Neuronal stem cell (in vitro differentiated cells): ENCODE data around the gene AP5Z1. TPM values are rescaled to one million over a fixed set of nuclear protein-coding genes. Genes with fewer than 3 reads are reported as not detected.

ENCODE experiments used
- DNase-seq: peaks from one replicate; pipeline ENCODE4 v3.0.0-alpha.2; 2013; ENCODE audit warnings: low spot score
- H2AFZ ChIP-seq: one replicate; pipeline ENCODE4 v1.6.1; 2013; ENCODE audit warnings: mild to moderate bottlenecking, low read length, inconsistent platforms
- H2AK5ac ChIP-seq: 2 replicates; pipeline ENCODE4 v1.6.1; 2013; ENCODE audit warnings: low read depth, mild to moderate bottlenecking, inconsistent platforms, low read length, moderate library complexity, mixed read lengths
- H2BK120ac ChIP-seq: 2 replicates; pipeline ENCODE4 v1.6.1; 2013; ENCODE audit warnings: low read depth, mild to moderate bottlenecking, inconsistent platforms, low read length, moderate library complexity, mixed read lengths
- H2BK12ac ChIP-seq: one replicate; pipeline ENCODE4 v1.6.1; 2013; ENCODE audit warnings: low read length, inconsistent platforms
- H2BK15ac ChIP-seq: 2 replicates; pipeline ENCODE4 v1.6.1; 2013; ENCODE audit warnings: mild to moderate bottlenecking, low read length, inconsistent platforms, mixed read lengths
- H2BK5ac ChIP-seq: one replicate; pipeline ENCODE4 v1.6.1; 2013; ENCODE audit warnings: inconsistent platforms, mild to moderate bottlenecking, low read length, moderate library complexity
- H3K14ac ChIP-seq: one replicate; pipeline ENCODE4 v1.6.1; 2013; ENCODE audit warnings: low read length, inconsistent platforms
- H3K18ac ChIP-seq: 2 replicates; pipeline ENCODE4 v1.6.1; 2013; ENCODE audit warnings: low read length, inconsistent platforms
- H3K23ac ChIP-seq: 2 replicates; pipeline ENCODE4 v1.6.1; 2013; ENCODE audit warnings: low read depth, mild to moderate bottlenecking, mixed read lengths, low read length, inconsistent platforms; ENCODE audit not compliant: poor library complexity
- H3K27ac ChIP-seq: replicated peaks from 3 replicates; pipeline ENCODE4 v1.5.1; 2013; ENCODE audit warnings: low read length, inconsistent platforms
- H3K27me3 ChIP-seq, 3 experiments: 2 replicates each; pipeline ENCODE4 v1.6.1; 2013; ENCODE audit warnings: low read length in 3 of 3, mild to moderate bottlenecking in 2 of 3, inconsistent platforms in 1 of 3, low read depth in 1 of 3, mixed read lengths in 1 of 3, moderate library complexity in 1 of 3; ENCODE audit not compliant: control insufficient read depth in 3 of 3, insufficient read depth in 3 of 3
- H3K36me3 ChIP-seq, 2 donors: replicated peaks in 1 of 2; 2 replicates each; pipeline ENCODE4 v1.6.1; 2013; ENCODE audit warnings: low read length in 2 of 2; ENCODE audit not compliant: control insufficient read depth in 2 of 2, insufficient read depth in 2 of 2
- H3K4ac ChIP-seq: 2 replicates; pipeline ENCODE4 v1.6.1; 2013; ENCODE audit warnings: inconsistent platforms, mild to moderate bottlenecking, low read length, moderate library complexity
- H3K4me1 ChIP-seq, 2 donors: 1 replicate in 1 of 2; 2 replicates in 1 of 2; pipeline ENCODE4 v1.6.1; 2013; ENCODE audit warnings: low read length in 2 of 2, low read depth in 1 of 2; ENCODE audit not compliant: control insufficient read depth in 2 of 2, insufficient read depth in 1 of 2
- H3K4me2 ChIP-seq: one replicate; pipeline ENCODE4 v1.6.1; 2013; ENCODE audit warnings: mild to moderate bottlenecking, low read length, inconsistent platforms; ENCODE audit not compliant: insufficient read depth, poor library complexity, severe bottlenecking
- H3K4me3 ChIP-seq, 2 donors: 2 replicates each; pipeline ENCODE4 v1.5.1; 2013; ENCODE audit warnings: low read length in 2 of 2, mild to moderate bottlenecking in 2 of 2, inconsistent platforms in 1 of 2, moderate library complexity in 1 of 2
- H3K79me1 ChIP-seq: one replicate; pipeline ENCODE4 v1.6.1; 2013; ENCODE audit warnings: low read depth, mild to moderate bottlenecking, inconsistent platforms, low read length, moderate library complexity
- H3K9ac ChIP-seq: one replicate; pipeline ENCODE4 v1.6.1; 2013; ENCODE audit warnings: mild to moderate bottlenecking, low read depth, low read length, inconsistent platforms; ENCODE audit not compliant: poor library complexity
- H3K9me3 ChIP-seq, 2 donors: replicated peaks in 1 of 2; 2 replicates each; pipeline versions ENCODE3 to v1.6.1; 2013; ENCODE audit warnings: low read length in 2 of 2, mild to moderate bottlenecking in 2 of 2, inconsistent platforms in 1 of 2, low read depth in 1 of 2, mixed read lengths in 1 of 2, moderate library complexity in 1 of 2; ENCODE audit not compliant: control insufficient read depth in 2 of 2, insufficient read depth in 1 of 2
- H4K8ac ChIP-seq: one replicate; pipeline ENCODE4 v1.6.1; 2013; ENCODE audit warnings: low read depth, mild to moderate bottlenecking, inconsistent platforms, low read length, moderate library complexity
- H4K91ac ChIP-seq: one replicate; pipeline ENCODE4 v1.6.1; 2013; ENCODE audit warnings: low read length, low read depth, mild to moderate bottlenecking, inconsistent platforms; ENCODE audit not compliant: poor library complexity
- WGBS, 2 donors: extraction: QIAGEN DNeasy Blood & Tissue Kit; methylation state at CpG; one replicate each; pipeline ENCODE4 v1.1.7; 2013; ENCODE audit warnings: missing lambda C conversion rate in 2 of 2, mixed read lengths in 1 of 2; ENCODE audit not compliant: insufficient read length in 2 of 2, insufficient replicate concordance in 1 of 2; ENCODE audit errors: extremely low coverage in 2 of 2; 5-methylcytosine and 5-hydroxymethylcytosine counted together
- polyA plus RNA-seq, 2 experiments: library from polyadenylated mRNA; stranded (reverse); fragments of 200-250 nt; gene quantifications; one replicate each; pipeline ENCODE4 v1.2.3, GENCODE V29; 2013

AP5Z1 gene
- 6.0 TPM for polyA plus RNA-seq (2013, experiment 1 of 2)
- 6.1 TPM for polyA plus RNA-seq (2013, experiment 2 of 2)

DNA sequence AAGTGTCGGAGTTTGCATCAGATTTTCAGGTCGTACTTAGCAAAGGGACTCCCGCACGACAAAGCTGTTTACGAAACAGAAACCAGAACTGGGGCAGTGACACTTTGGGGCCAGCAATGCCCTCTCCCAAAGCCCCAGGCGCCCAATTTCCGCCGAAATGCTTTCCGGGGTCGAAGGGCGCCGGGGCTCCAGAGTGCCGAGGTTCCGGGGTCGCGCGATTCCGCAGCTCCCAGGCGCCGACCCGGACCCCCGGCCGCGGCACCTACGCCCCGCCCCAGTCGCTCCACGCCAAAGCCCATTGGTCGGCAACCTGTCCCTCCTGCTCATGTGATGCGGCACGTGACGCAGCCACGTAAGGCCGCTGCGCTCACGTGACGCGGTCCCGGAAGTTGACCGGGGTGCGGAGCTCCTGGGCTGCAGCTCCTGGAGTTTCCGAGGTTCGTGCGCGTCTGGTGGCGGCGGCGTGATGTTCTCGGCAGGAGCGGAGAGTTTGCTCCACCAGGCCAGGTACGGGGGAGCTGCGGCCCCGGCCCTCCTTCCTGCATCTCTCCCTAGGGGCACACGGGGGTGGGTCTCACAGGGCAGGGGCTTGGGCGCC, at the start of gene AP5Z1:
TSS of gene AP5Z1 (plus strand) at position 374 of the 598 bp plus-strand sequence. CDS start at position 467, 93 bp downstream.
- no peak within 1 kb of the TSS for H2BK15ac ChIP-seq
- H4K91ac ChIP-seq: peak within 1 kb of the TSS; percentile 53
- peak within 1 kb of the TSS; percentile 33 for H3K27ac ChIP-seq
- peak within 1 kb of the TSS; percentile 83 for H3K18ac ChIP-seq
- H3K4me1 ChIP-seq: peaks cover 8 to 11% of the 10 kb centered on the region in 2 donors
- peak within 1 kb of the TSS; percentile 90 for H3K9ac ChIP-seq
- H4K8ac ChIP-seq: peak within 1 kb of the TSS; percentile 96
- H3K9me3 ChIP-seq: no peaks in the 10 kb centered on the region
- H3K27me3 ChIP-seq: no peaks in the 10 kb centered on the region
- no peak within 1 kb of the TSS for H3K14ac ChIP-seq
- peak within 1 kb of the TSS; percentile 52 for H3K23ac ChIP-seq
- H3K36me3 ChIP-seq: peaks cover 0 to 17% of the 10 kb centered on the region in 2 donors
- H3K4ac ChIP-seq: no peak within 1 kb of the TSS
- peak within 1 kb of the TSS; percentile 95 for H2AFZ ChIP-seq
- no peak within 1 kb of the TSS for H2BK120ac ChIP-seq
- H2BK5ac ChIP-seq: peak within 1 kb of the TSS; percentile 75
- peak within 1 kb of the TSS; percentile 94 for H2AK5ac ChIP-seq
- peaks cover 3% of the 10 kb centered on the region for H3K79me1 ChIP-seq
- WGBS, 2 donors: no CpG with 5 or more reads among the region's 55 CpGs
- no peak within 1 kb of the TSS for H2BK12ac ChIP-seq
- H3K4me3 ChIP-seq: peak within 1 kb of the TSS; percentile 87 to 93
- peak within 1 kb of the TSS; percentile 84 for H3K4me2 ChIP-seq
- peak; percentile 88 for DNase-seq

DNA sequence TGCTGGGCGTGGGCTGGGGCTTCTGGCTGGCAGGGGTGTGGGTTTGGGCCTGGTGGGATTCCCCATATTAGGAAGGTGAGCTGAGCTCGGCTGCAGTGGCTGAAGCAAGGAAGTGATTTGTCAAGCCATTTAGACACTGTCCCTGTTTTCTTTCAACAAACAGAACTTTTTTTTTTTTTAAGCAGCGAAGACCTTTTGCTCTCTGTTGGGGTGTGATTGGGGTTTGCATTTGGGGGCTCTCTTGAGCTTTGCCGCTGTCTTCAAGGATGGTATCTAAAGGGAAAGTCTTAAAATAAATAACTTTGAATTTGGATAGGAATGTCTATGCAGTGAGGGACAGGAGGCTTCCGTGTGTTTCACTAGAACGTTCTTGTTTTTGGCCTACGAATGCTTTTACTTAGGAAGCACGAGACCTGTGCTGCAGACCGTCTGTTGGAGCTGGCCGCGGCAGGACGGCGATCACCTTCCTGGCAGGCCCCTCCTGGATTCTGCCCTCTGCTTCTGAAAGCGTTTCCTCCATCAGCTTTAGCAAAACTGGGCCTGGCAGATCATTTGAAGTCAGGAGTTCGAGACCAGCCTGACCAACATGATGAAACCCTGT, 49.5 kb upstream of the AP5Z1 start:
- WGBS, 2 donors: no CpG with 5 or more reads among the region's 15 CpGs
- no peaks in the 10 kb centered on the region for H3K27me3 ChIP-seq
- H3K23ac ChIP-seq: peak overlapping the region; percentile 67
- H3K14ac ChIP-seq: peak overlapping the region; percentile 97
- peaks cover 21% of the 10 kb centered on the region for H3K79me1 ChIP-seq
- H4K91ac ChIP-seq: peak overlapping the region; percentile 24
- H3K27ac ChIP-seq: peak overlapping the region; percentile 72
- peaks cover 12 to 18% of the 10 kb centered on the region in 2 donors for H3K4me1 ChIP-seq
- no peak overlapping the region for H3K4me2 ChIP-seq
- peak overlapping the region; percentile 93 for H2AK5ac ChIP-seq
- H4K8ac ChIP-seq: peak overlapping the region; percentile 82
- H2BK15ac ChIP-seq: peak overlapping the region; percentile 84
- peak overlapping the region in 1 of 2 donors; percentile 41 for H3K4me3 ChIP-seq
- H2BK5ac ChIP-seq: no peak overlapping the region
- peak overlapping the region; percentile 95 for H3K18ac ChIP-seq
- H3K36me3 ChIP-seq: peaks cover 5 to 57% of the 10 kb centered on the region in 2 donors
- peak overlapping the region; percentile 44 for H3K9ac ChIP-seq
- H2BK120ac ChIP-seq: no peak overlapping the region
- H2BK12ac ChIP-seq: peak overlapping the region; percentile 97
- no peak overlapping the region for H3K4ac ChIP-seq
- no peak for DNase-seq
- H2AFZ ChIP-seq: peak overlapping the region; percentile 80
- H3K9me3 ChIP-seq: no peaks in the 10 kb centered on the region

- Histone ChIP-seq H3K18ac (no peak overlapping the region), H3K14ac (no peak overlapping the region), H3K23ac (no peak overlapping the region), H3K27me3 (no peaks in the 10 kb centered on the region), H3K4me3 (no peak overlapping the region), H4K8ac (no peak overlapping the region), H3K4me1 (peaks cover 12 to 18% of the 10 kb centered on the region in 2 donors), H3K4me2 (no peak overlapping the region), H3K9me3 (no peaks in the 10 kb centered on the region), H2BK120ac (no peak overlapping the region), H4K91ac (no peak overlapping the region), H3K79me1 (peaks cover 18% of the 10 kb centered on the region), H3K9ac (no peak overlapping the region), H3K27ac (no peak overlapping the region), H2BK15ac (no peak overlapping the region), H3K36me3 (peaks cover 5 to 59% of the 10 kb centered on the region in 2 donors), H2BK12ac (no peak overlapping the region), H2AK5ac (no peak overlapping the region), H2AFZ (no peak overlapping the region), H3K4ac (no peak overlapping the region), H2BK5ac (no peak overlapping the region)
- no peak for DNase-seq
- WGBS, 2 donors: no CpG with 5 or more reads among the region's 9 CpGs
Measured at GRCh38 chr7:4726566-4726965, 48.9 kb upstream of the AP5Z1 start.

- H3K79me1 ChIP-seq: peaks cover 11% of the 10 kb centered on the region
- H4K8ac ChIP-seq: no peak overlapping the region
- no peaks in the 10 kb centered on the region for H3K27me3 ChIP-seq
- H3K36me3 ChIP-seq: peaks cover 4 to 59% of the 10 kb centered on the region in 2 donors
- no peak overlapping the region for H3K9ac ChIP-seq
- no peak overlapping the region for H3K4ac ChIP-seq
- no peak overlapping the region for H3K4me3 ChIP-seq
- H4K91ac ChIP-seq: no peak overlapping the region
- no peaks in the 10 kb centered on the region for H3K9me3 ChIP-seq
- WGBS, 2 donors: no CpG with 5 or more reads among the region's 20 CpGs
- H3K14ac ChIP-seq: no peak overlapping the region
- peaks cover 12 to 18% of the 10 kb centered on the region in 2 donors for H3K4me1 ChIP-seq
- H3K27ac ChIP-seq: no peak overlapping the region
- H2AK5ac ChIP-seq: no peak overlapping the region
- peak overlapping the region; percentile 81 for H2BK120ac ChIP-seq
- H2AFZ ChIP-seq: no peak overlapping the region
- no peak overlapping the region for H2BK15ac ChIP-seq
- H2BK5ac ChIP-seq: no peak overlapping the region
- no peak overlapping the region for H3K18ac ChIP-seq
- no peak for DNase-seq
- no peak overlapping the region for H3K23ac ChIP-seq
- no peak overlapping the region for H2BK12ac ChIP-seq
- no peak overlapping the region for H3K4me2 ChIP-seq
Measured at GRCh38 chr7:4727914-4728705, 47.3 kb upstream of the AP5Z1 start.
